HG03442 (cell line): ENCODE measurements around the gene BOD1L1.
"Not testable (repeated sequence)": the region's sequence is repeated elsewhere in the genome, so short reads cannot be mapped to it uniquely, and the experiment has no call there.

Source experiments
- ATAC-seq: cut with Tn5 transposase; IDR thresholded peaks from one replicate; pipeline ENCODE4 v1.9.1; 2021; ENCODE audit warnings: mild to moderate bottlenecking, moderate library complexity; ENCODE audit not compliant: unreplicated experiment

Gene BOD1L1

DNA sequence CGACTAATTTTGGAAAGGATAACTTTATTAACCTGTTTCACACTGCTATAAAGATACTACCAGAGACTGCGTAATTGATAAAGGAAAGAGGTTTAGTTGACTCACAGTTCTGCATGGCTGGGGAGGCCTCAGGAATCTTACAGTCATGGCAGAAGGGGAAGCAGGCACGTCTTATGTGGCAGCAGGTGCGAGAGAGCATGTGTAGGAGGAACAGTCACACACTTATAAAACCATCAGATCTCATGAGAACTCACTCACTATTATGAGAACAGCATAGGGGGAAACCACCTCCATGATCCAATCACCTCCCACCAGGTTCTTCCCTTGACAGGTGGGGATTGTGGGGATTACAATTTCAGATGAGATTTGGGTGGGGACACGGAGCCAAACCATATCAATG is 67.4 kb downstream of the BOD1L1 start:
- not testable (repeated sequence) for ATAC-seq

DNA sequence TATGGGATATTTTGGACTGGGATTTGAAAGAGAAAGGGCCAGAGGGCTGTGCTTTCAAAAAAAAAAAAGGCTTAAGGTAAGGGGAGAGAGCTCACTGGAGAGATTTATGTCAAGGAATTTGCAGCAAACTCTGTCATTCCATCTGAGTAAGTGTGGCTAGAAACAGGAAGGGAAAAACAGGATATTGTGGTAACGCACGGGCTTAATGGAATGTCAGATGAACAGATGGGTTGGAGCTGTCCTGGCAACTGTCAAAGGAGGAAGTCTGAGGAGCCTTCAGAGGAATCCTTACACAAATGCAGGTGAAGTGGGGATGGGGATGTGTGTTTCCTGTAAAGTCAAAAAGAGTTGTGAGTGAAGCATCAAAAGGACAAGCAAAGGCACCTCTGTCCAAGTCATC is 68.1 kb downstream of the BOD1L1 start:
- ATAC-seq: no peak

- ATAC-seq: no peak
Measured at GRCh38 chr4:13558881-13559280, 68.6 kb downstream of the BOD1L1 start.

DNA sequence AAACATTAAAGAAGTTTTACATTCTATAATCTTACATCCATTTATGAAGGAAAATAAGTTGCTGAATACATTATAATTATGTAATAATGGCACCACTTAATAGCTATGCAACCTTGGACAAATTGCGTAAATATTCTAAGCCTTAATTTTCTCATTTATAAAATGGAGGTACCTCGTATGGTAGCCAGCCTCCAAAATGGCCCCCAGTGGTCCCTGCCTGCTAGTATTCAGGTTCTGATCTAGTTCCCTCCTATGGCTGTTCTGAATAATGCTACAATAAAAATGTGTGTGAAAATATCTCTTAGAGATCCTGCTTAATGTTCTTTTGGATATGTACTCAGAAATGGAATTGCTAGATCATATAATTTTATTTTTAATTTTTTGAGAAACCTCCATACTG is 72.2 kb downstream of the BOD1L1 start:
- no peak for ATAC-seq

DNA sequence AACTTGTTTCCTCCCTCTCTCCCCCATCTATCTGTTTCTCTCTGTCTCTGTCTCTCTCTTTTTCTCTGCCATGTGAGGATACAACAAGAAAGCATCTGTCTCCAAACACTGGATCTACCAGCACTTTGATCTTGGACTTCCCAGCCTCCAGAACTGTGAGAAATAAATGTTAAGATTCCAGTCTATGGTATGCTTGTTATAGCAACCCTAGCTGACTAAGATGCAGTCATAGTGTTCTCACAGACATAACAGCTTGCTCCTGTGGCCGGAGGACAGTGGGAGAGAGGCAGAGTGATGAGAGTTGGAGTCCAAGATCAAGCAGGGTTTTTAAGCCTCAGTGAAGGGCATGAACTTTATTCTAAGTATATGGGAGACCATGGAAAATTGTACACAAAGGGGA is 74.4 kb downstream of the BOD1L1 start:
- no peak for ATAC-seq

DNA sequence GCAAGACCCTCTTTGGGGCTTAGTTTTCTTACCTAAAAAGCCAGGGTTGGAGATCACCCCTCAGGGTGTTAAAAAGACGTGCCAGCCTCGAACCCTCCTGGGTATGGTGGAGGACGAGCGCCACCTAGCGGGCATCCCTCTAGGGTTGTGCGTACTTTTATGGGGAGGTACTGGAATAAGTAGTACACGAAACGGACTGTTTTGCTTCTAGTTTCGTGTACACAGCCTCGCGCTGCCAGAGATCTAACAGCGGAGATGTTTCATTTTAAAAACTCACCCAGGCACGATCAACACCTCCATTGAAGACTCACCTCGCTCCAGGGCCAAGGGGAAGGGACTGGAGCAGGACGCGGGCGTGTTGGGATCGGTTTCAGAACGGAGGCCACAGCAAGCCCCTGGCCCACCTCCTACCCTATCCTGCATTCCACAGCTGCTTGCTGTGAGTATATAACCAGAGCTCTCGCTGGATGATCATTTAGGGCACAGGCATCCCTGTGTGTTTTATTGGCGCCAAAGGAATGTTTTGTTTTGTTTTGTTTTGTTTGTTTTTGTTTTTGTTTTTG is 78.5 kb downstream of the BOD1L1 start:
- ATAC-seq: peak; percentile 74

DNA sequence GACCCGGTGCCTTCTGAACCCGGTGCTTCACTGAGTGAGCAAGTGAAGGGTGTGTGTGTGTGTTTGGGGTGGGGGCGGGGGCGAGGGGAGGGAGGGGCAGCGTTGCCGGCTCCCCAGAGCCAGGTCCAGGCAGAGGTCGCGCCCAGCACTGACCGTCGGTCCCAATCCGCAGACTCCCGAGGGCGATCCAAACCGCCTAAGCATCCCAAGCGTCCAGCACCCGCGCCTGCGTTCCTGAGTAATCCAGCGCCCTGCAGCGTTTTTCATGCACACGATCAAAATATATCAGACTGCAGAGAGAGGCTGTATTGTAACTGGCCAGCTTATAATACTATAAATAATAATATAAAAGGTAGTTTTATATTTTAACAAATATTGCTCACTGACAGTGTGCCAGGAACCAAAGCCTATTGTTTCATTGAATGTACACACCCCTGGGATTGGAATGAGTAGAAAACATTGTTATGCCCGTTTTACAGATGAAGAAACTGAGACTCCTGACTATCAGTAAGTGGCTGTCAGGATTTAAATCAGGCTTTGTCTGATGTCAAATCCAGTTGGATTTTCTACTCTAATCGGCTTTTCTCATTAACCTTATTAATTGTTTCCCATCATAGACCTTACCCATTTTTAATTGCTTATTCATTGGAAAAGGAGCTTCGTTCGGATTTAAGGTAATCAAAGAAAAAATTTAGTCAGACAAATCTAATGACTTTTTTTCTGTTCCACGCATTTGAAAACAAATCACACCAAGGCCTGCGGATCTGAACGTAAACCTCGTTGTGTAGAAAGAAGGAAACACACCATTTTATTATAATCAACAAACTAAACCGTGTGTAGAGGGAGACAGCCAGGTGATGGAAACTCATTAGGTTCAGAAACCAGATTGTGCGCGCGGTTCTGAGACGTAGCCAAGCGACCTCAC is 79.2 kb downstream of the BOD1L1 start:
- no peak for ATAC-seq

GRCh38 chr4:13547485-13548041 is 80.0 kb downstream of the BOD1L1 start:
- ATAC-seq: no peak

DNA sequence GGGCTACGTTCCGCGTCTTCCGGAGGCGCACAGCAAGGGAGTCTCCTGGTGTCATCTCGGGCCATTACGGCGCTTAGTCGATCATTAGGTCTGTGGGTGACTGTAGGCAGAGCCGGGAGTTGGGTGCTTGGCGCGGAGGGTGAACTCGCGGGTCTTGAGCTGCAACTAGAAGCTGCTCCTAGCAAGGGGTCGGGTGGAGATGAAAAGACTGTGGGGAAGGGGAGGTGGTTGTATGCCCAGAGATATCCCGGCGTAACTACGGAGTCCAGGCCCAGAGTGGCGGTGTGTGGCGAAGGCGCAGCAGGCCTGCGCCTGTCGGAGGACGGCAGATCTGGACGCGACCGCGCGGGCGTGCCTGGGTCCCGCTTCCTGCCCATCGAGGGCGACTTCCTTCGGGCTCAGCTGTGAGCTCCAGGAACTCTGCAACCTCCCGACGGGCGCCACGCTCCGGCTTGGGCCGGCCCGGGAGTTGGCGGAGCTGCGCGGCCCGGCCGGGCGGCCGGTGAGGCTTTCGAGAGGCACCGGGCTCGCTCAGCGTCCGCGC is 80.5 kb downstream of the BOD1L1 start:
- ATAC-seq: no peak

GRCh38 chr4:13546142-13546940 is 81.2 kb downstream of the BOD1L1 start:
- ATAC-seq: no peak

DNA sequence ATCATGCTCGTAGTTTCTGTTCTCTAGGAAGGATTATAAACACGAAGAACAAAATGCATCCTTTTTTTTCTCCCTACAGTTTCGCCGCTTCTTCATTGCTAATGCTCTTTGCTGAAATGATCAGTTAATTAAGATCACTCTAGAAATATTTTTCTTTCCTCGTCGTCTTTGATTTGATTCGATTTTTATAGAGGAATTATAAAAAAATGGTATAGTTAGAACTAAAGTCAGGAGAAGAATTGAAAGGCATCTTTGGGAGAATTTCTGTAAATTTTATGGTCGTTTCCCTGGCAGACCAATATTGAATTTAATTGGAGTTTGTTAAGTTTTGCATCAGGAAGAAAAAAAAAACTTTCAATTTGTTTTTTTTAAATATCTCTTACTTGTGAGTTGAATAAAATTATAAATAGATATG is 82.1 kb downstream of the BOD1L1 start:
- ATAC-seq: no peak

DNA sequence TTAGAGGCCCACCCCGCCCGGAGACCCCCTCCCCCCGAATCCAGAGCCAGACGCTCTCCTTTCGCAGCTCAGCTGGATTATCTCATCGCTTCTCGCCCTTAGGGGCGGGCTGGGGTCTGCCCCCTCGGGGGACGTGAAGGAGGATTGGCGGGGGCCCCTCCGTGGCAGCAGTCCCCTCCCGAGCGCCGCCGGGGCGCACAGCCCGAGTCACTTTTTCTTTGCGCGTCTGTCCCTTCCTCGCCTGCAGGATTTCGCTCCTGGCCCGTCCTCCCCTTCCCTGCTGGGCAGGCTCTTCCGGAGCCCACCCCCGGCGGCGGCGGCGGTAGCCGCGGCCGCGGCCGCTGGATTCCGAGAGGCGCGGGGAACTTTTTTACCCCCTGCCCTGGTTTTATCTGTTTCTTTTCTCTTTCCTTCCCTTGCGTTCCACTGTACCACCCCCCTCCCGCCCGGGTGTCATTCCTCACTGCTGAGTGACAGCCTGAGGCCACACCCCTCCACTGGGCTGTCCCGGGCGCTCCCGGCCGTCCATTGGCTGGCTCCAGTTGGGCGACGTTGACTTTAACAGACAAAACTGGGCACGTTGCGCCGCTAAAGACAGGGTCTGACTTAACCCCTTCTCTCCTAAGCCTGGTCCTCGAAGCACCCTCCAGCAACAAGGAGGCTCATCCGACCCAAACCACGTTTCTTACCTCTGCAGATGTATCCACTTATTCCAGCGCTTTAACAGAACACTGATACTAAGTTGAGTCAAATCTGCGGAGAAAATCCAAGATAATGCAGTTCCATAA is 82.7 kb downstream of the BOD1L1 start:
- ATAC-seq: peak; percentile 61

DNA sequence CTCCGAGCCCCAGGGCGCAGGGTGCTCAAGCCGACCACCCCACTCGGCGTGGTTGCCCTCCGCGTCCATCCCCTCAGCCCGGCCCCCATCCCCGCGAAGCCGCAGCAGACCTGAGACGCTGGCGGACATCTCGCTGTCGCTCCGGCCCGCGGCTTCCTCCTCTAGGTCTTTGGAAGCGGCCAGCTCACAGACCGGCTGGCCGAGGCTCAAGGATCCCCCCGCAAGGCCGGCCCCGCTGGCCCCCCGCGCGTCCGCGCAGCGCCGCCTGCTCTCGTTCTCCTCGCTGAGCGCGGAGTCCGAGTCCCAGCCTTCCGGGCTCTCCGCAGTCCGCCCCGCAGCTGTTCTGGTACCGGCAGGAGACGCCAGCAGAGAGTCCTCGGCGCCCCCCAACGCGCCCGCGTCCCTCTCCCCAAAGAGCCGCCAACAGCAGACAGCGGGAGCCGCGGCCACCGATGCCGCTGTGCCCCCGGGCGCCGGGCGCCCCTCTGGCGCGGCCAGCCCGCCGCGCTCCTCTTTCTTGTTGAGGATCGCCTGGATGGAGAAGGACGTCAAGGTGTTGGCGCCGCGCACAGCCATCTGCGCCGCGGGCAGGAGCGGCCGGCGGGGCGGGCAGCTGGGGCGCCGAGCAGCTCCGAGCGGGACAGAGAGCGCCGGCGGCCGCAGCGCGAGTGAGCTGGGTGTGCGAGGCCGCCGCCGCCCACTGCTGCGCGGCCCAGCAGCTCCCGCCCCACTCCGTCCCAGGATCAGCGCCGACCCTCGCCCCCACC is 83.5 kb downstream of the BOD1L1 start, which contains the start of gene NKX3-2:
NKX3-2 (minus strand) TSS at position 670 of the 767 bp plus-strand sequence; CDS start at position 576, 94 bp downstream.
- ATAC-seq: no peak

GRCh38 chr4:13543032-13543838 is 84.3 kb downstream of the BOD1L1 start:
- ATAC-seq: no peak

DNA sequence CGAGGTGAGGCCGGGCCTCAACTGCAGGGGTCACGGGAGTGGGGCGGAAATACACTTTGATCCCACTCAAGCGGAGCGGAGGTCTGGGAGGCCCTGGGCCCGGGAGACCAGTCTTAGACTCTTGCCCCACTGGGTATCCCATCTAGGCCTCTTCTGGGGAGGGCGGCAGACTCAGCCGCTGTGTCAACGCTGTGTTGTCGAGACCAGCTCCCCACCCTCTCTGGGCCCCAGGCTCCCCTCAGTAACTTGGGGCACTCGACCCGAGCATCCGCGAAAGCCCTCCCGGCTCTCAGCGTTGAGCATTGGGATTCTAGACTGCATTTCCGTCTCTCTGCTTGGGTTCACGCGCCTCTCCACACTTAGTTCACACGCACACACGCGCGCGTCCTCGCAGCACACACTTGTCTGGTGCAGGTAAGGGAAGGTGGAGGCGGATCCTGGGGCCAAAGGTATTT is 84.9 kb downstream of the BOD1L1 start:
- no peak for ATAC-seq

- no peak for ATAC-seq
Measured at GRCh38 chr4:13541720-13542576, 85.6 kb downstream of the BOD1L1 start.

DNA sequence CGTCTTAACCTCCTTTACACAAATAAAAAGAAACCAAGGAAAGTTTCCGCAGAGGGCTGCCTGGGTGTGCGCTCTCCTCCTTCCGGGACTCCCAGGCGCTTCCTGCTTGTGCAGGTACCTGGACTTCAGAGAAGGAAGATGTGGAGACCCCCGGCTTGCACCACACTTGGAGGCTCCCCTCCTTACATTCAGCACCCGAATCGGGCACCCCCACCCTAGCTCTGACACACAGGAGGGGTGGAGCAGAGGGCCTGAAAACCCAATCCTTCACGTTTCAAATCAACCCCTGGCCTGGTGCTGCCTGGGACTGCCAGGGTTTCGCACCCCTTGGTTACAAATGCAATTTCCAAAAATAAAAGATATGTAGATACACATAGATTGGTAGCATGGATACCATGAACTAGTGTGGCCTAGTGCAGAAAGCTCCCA is 86.3 kb downstream of the BOD1L1 start:
- no peak for ATAC-seq
